Vagina (tissue), 2 donors: ENCODE data around the gene ZNF101.

ENCODE experiments used
- CTCF ChIP-seq, 3 experiments: fragments of 450-650 bp in 2 of 3; fragments of 200-600 bp in 1 of 3; sonication (generic) in 1 of 3; IDR thresholded peaks; one replicate each; pipeline ENCODE4 v1.5.1; 2017 to 2019; ENCODE audit warnings: antibody characterized with exemption in 3 of 3, mild to moderate bottlenecking in 2 of 3, moderate library complexity in 2 of 3
- POLR2AphosphoS5 ChIP-seq, 2 donors: sonication (generic); formaldehyde crosslinking; IDR thresholded peaks; one replicate each; pipeline ENCODE4 v1.9.0; 2017; ENCODE audit warnings: antibody characterized with exemption in 2 of 2, mild to moderate bottlenecking in 2 of 2, low read depth in 1 of 2; ENCODE audit not compliant: insufficient read depth in 1 of 2

GRCh38 chr19:19651076-19651475, 17.6 kb upstream of the ZNF101 start:
- TF ChIP-seq CTCF (IDR thresholded peaks at IDR 0.05) (no peak), POLR2AphosphoS5 (IDR thresholded peaks at IDR 0.05; ENCODE audit: insufficient read depth in 1 of 2, low read depth in 1 of 2) (no peak)
